Kidney (tissue), 14 donors: ENCODE measurements around the gene TMEM59. TPM values are rescaled to one million over a fixed set of nuclear protein-coding genes. Genes with fewer than 3 reads are reported as not detected.

Experiments
- DNase-seq, 5 donors: peaks; one replicate each; pipeline ENCODE4 v3.0.0-alpha.2; 2013 to 2020
- FAIRE-seq: peaks from 2 replicates; lab custom pipeline; 2012; peaks lifted over from hg19 to GRCh38; lab: Jason Lieb, UNC
- H3K27ac ChIP-seq, 2 donors: one replicate each; pipeline ENCODE4 v1.7.0; 2013; ENCODE audit warnings: low read depth in 2 of 2, low read length in 2 of 2, inconsistent platforms in 1 of 2
- H3K27me3 ChIP-seq: one replicate; pipeline ENCODE4 v1.7.1; 2013; ENCODE audit warnings: low read length, inconsistent platforms; ENCODE audit not compliant: control insufficient read depth, insufficient read depth
- H3K36me3 ChIP-seq, 3 donors: one replicate each; pipeline versions ENCODE4 v1.7.0 to v1.7.1; 2013; ENCODE audit warnings: low read length in 3 of 3, control low read depth in 1 of 3, inconsistent platforms in 1 of 3; ENCODE audit not compliant: insufficient read depth in 3 of 3, control insufficient read depth in 2 of 3
- H3K4me1 ChIP-seq, 3 donors: one replicate each; pipeline versions ENCODE4 v1.7.0 to v1.7.1; 2013; ENCODE audit warnings: low read length in 3 of 3, inconsistent platforms in 1 of 3, low read depth in 1 of 3; ENCODE audit not compliant: control insufficient read depth in 2 of 3, insufficient read depth in 2 of 3
- H3K4me3 ChIP-seq, 3 donors: one replicate each; pipeline versions ENCODE4 v1.7.0 to v1.8.1; 2013; ENCODE audit warnings: low read length in 3 of 3, control low read depth in 1 of 3, inconsistent platforms in 1 of 3
- H3K9ac ChIP-seq, 3 donors: one replicate each; pipeline versions ENCODE4 v1.7.0 to v1.7.1; 2013; ENCODE audit warnings: low read length in 3 of 3, control low read depth in 1 of 3, inconsistent platforms in 1 of 3
- H3K9me3 ChIP-seq, 3 donors: one replicate each; pipeline versions ENCODE4 v1.7.0 to v1.7.1; 2013; ENCODE audit warnings: low read length in 3 of 3, control low read depth in 1 of 3, inconsistent platforms in 1 of 3; ENCODE audit not compliant: control insufficient read depth in 2 of 3, insufficient read depth in 1 of 3
- intact Hi-C: fragments of 100-400 bp; cut with DNase I; formaldehyde crosslinking; loops from one replicate; pipeline ENCODE4 v1.11.1; 2022
- polyA plus RNA-seq: library from polyadenylated mRNA; stranded (reverse); fragments of 350-450 nt; fragmentation: Illumina TruSeq; extraction: RNeasy Lipid Tissue Mini Kit (QIAGEN cat#74804); gene quantifications from one replicate; pipeline ENCODE4 v1.2.3, GENCODE V29; 2014; ENCODE audit warnings: low read depth, low replicate concordance; ENCODE audit not compliant: insufficient read depth
- total RNA-seq: library from RNA; stranded (reverse); fragmentation: NEBNext Ultra II Directional; extraction: Animal tissue kit (Norgen Biotek cat#: 25700); gene quantifications from one replicate; pipeline ENCODE4 v1.2.1, GENCODE V29; 2021
- TF ChIP-seq, protein P1 (sequence below): IDR thresholded peaks from 3 replicates; pipeline ENCODE4 v1.5.1; 2012; ENCODE audit warnings: mild to moderate bottlenecking, moderate library complexity, borderline replicate concordance; ENCODE audit not compliant: insufficient read depth; ENCODE audit errors: extremely low read depth
- donor health status: control.
- donor health status: control.
- donor health status: control.
- donor health status: control.
- donor health status: control.
- donor health status: DM: yes; HTN: yes; CAD: no.
- donor health status: Normal renal cell carcinoma (clear cell type).

TMEM59 gene
- total and polyA plus RNA-seq, 2 donors from 2014 or later, result 475 to 521 TPM

DNA sequence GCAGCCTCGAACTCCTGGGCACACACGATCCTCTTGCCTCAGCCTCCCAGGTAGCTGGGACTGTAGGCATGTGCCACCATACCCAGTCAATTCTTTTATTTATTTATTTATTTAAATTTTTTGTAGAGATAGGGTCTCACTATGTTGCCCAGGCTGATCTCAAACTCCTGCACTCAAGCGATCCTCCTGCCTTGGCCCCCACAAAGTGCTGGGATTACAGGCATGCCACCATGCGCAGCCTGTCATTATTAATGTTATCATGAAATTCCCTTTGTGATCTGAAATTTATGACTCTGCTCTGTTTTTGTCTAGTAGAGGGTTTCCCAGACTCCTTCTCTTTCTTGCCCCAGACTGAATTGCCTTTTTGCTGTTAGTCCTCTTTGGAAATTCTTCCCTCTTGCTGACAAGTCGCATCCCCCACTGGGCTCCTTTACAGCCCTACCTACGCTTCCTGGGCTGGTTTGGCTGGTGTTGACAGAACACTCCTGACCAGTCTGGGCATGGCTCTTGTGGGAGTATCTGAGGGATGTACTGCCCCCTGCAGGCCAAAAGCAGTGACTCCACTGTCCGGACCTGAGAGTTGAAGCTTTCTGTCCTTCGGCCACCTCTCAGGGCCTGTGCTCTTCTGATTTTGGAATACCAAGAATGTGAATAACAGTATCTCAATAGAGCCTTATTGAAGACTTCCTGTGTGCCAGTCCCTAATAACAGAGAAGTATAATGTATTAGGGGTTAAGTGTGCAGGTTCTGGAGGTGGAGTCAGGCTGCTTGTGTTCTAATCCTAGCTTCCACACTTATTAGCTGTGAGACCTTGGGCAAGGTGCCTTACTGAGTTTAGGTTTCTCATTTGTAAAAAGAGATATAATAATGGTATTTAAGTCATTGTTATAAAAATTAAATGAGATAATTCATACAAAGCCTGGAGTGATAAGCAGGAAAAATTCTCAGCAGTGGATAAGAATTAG, 28.6 kb upstream of the TMEM59 start:
- no peaks in the 10 kb centered on the region for H3K9me3 ChIP-seq
- FAIRE-seq, result no peak
- peak overlapping the region; percentile 39 to 52 for H3K27ac ChIP-seq
- no peaks in the 10 kb centered on the region for H3K36me3 ChIP-seq
- no peak overlapping the region for H3K4me3 ChIP-seq
- H3K27me3 ChIP-seq, result no peaks in the 10 kb centered on the region
- TF ChIP-seq, protein P1, sequence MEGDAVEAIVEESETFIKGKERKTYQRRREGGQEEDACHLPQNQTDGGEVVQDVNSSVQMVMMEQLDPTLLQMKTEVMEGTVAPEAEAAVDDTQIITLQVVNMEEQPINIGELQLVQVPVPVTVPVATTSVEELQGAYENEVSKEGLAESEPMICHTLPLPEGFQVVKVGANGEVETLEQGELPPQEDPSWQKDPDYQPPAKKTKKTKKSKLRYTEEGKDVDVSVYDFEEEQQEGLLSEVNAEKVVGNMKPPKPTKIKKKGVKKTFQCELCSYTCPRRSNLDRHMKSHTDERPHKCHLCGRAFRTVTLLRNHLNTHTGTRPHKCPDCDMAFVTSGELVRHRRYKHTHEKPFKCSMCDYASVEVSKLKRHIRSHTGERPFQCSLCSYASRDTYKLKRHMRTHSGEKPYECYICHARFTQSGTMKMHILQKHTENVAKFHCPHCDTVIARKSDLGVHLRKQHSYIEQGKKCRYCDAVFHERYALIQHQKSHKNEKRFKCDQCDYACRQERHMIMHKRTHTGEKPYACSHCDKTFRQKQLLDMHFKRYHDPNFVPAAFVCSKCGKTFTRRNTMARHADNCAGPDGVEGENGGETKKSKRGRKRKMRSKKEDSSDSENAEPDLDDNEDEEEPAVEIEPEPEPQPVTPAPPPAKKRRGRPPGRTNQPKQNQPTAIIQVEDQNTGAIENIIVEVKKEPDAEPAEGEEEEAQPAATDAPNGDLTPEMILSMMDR, result peak; percentile 78
- no peak overlapping the region for H3K9ac ChIP-seq
- DNase-seq, result peak in 4 of 5 donors; percentile 63 to 68 (median 66)
- peaks cover 0 to 22% (median 7%) of the 10 kb centered on the region in 3 donors for H3K4me1 ChIP-seq
- intact Hi-C loops, result no loop called here

DNA sequence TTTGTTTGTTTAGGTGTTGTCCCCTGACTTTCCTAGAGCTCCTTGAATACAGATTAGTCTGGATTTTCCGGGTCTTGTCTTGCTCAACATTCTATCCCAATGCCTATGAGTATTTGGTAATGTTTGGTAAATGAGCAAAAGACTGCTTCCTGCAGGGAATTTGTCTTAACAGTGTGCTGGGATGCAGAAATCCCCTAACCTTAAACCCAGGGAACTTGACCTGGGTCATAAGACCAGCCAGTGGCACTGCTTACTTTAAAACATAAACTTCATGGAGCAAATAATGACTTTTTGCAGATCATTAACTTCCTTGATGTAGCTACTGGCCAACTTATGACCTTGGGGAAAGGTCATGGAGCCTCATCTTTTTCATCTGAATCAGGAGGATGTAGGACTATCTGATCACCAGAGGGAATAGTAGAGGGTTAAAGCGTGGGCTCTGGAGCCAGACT, 27.6 kb upstream of the TMEM59 start:
- TF ChIP-seq, protein P1, result no peak
- H3K9me3 ChIP-seq, result no peaks in the 10 kb centered on the region
- DNase-seq (peak in 3 of 5 donors; percentile 25 to 67 (median 66)), FAIRE-seq (no peak)
- no peak overlapping the region for H3K4me3 ChIP-seq
- no peak overlapping the region for H3K9ac ChIP-seq
- no peaks in the 10 kb centered on the region for H3K36me3 ChIP-seq
- intact Hi-C loops, result no loop called here
- H3K27ac ChIP-seq, result peak overlapping the region; percentile 45 to 71
- peaks cover 0 to 22% (median 7%) of the 10 kb centered on the region in 3 donors for H3K4me1 ChIP-seq
- H3K27me3 ChIP-seq, result no peaks in the 10 kb centered on the region

DNA sequence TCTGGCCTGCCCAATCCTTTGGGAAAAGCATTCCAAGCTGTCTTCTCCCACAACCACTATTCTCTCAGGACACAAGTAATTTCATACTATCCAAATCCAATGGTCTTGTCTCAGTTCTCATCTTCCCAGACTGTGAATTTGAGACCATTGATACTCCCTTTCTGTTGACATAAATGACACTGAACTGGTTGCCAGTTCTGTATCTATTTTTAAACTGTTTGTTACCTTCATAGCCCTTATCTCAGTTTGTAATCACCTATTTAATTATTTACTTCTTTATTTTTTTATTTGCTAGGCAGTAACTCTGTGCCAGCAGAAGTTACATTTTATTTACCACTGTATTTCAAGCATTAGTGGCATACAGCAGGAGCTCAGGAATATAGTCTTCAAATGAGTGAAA, 24.4 kb upstream of the TMEM59 start:
- intact Hi-C loops, result loop anchor here (10.0 kb wide), 1 partner anchor 417 kb away; no protein-coding TSS in a partner anchor
- Histone ChIP-seq H3K27ac (peak overlapping the region; percentile 19 to 71), H3K4me1 (peaks cover 0 to 22% (median 7%) of the 10 kb centered on the region in 3 donors), H3K9me3 (no peaks in the 10 kb centered on the region), H3K27me3 (no peaks in the 10 kb centered on the region), H3K4me3 (no peak overlapping the region), H3K9ac (no peak overlapping the region), H3K36me3 (no peaks in the 10 kb centered on the region)
- TF ChIP-seq, protein P1, result no peak
- DNase-seq, result peak in 2 of 5 donors; percentile 21 to 26
- no peak for FAIRE-seq
